ENCODE data around the gene ELFN1.

The ELFN1 gene

DNA sequence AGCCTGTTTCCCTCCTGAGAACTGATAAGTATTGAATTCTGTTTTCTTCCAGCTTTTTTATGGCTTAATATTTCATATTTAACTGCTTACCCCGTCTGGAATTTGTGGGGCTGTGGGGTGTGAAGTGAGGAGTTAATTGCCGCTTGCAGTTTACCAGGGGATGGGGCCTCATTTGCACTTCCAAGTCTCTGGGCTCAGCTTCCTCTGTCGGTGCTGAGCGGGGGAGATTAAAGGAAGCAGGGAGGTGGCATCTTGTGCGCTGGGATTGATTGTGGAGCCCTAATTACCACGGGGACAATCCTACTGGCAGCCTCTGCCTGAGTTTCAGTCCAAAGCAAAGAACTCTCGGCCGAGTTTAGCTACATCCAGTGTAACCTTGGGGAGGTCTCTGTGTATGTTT is 33.4 kb downstream of the ELFN1 start:
- ChIA-PET POLR2A (ENCODE audit: low non-redundant PET) (no interaction called here), CTCF (no interaction called here)
- H3K27ac ChIP-seq, result no peak overlapping the region
- DNase-seq (ENCODE audit: low spot score), result no peak
- TF ChIP-seq, protein P1, sequence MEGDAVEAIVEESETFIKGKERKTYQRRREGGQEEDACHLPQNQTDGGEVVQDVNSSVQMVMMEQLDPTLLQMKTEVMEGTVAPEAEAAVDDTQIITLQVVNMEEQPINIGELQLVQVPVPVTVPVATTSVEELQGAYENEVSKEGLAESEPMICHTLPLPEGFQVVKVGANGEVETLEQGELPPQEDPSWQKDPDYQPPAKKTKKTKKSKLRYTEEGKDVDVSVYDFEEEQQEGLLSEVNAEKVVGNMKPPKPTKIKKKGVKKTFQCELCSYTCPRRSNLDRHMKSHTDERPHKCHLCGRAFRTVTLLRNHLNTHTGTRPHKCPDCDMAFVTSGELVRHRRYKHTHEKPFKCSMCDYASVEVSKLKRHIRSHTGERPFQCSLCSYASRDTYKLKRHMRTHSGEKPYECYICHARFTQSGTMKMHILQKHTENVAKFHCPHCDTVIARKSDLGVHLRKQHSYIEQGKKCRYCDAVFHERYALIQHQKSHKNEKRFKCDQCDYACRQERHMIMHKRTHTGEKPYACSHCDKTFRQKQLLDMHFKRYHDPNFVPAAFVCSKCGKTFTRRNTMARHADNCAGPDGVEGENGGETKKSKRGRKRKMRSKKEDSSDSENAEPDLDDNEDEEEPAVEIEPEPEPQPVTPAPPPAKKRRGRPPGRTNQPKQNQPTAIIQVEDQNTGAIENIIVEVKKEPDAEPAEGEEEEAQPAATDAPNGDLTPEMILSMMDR (conservative IDR thresholded peaks at IDR 0.05; ENCODE audit: low read depth), result no peak

DNA sequence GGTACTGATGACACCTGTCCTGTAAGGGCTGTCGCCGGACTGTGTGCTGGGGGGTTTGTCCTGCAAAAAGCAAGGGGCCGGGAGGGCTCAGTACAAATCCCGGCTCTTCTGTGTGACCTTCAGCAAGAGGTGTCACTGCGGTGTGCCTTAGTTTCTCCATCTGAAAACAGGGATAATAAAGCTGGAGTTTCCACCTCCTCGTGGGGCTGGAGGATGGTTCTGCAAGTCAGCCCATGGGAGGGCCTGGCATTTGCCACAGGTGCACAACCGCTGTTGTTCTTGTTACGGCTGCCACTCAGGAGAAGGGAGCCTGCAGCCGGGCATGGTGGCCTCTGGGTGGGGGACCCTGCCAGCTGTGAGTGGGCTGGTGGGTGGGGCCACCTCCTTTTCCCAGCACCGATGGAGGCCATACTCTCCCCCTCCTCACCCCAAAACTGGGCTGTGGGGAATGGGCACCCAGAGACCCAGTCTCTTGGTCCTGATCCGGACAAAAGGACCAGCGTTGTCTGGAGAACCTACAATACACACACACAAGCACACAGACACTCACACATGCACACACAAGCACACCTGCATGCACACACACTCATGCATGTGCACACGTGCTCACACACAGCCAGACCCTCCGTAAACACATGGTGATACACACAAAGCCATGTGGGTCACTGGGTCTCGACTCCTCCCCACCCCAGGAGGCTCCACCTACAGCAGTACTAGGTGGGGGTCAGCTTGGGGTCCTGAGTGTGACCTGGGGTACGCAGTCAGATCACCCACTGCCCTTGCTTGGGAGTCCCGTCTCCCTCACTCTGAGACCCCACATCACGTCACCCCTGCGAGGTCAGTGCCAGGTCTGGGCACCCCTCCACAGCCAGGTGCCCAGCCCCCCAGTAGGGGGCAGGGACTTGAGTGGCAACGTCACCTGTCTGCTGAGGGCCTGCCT is 34.1 kb downstream of the ELFN1 start:
- TF ChIP-seq, protein P1 (conservative IDR thresholded peaks at IDR 0.05; ENCODE audit: low read depth), result no peak
- H3K27ac ChIP-seq, result no peak overlapping the region
- POLR2A ChIA-PET (ENCODE audit: low non-redundant PET), result no interaction called here
- DNase-seq (ENCODE audit: low spot score), result no peak
- CTCF ChIA-PET, result no interaction called here

DNA sequence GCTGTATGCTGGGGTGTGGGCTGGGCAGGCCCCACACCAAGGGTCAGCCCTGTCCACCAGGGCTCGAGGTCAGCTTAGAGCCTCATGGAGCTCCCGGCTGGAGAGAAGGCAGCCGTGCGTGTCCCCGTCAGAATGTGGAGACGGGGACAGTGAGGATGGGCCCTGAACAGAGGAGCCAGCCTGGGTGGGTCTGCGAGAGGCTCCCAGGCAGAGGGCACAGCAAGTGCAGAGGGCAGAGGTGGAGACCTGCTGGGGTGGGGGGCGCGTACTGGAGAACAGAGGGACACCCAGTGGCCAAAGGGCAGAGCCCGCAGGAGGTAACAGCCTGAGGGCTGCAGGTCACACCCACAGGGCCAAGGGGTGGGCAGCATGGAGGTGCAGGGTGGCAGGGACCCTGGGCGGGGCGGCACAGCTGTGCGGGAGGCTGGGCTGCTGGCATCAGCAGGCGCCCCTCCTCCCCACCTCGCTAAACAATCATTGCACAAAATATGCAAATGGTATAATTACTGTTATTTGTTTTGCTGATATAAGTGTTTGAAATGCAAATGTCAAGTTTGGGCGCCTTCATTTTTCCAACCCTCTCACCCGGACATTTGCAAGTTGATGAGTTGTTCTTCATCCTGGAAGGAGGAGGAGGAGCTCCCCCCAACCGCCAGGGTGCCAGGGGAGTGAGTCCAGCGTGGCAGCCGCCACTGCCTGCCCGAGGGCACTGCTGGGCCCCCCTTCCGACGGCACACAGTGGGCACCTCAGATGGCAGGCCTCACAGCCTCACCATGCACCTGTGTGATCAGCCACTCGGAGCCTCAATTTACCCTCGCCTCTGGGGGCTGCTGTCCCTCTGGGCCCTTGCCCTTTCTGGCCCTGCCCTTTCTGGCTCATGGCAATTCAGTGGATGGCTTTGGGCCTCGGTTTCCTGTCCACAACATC is 35.0 kb downstream of the ELFN1 start:
- CTCF ChIA-PET, result interaction anchor here (0.7 kb wide), 1 partner anchor 505 kb away, joined by 3 read pairs; no protein-coding TSS in a partner anchor
- no peak for DNase-seq (ENCODE audit: low spot score)

DNA sequence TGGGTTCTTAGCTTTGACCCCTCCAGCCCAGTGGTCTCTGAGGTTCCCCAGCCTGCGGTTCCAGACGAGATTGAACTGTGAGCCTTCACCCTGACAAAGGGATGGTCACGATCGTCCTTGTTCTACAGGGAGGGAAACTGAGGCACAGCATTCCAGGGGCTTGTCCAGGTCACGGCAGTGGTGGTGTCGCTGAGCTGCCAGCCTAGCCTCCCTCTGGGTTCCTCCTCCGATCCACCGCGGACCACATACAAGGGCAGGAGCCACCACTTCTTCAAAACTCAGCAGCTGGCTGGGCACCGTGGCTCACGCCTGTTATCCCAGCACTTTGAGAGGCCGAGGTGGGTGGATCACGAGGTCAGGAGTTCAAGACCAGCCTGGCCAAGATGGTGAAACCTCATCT is 35.8 kb downstream of the ELFN1 start:
- TF ChIP-seq, protein P1 (conservative IDR thresholded peaks at IDR 0.05; ENCODE audit: low read depth), result no peak
- no peak overlapping the region for H3K27ac ChIP-seq
- ChIA-PET CTCF (no interaction called here), POLR2A (ENCODE audit: low non-redundant PET) (no interaction called here)
- DNase-seq (ENCODE audit: low spot score), result no peak

More for the DNA sequence above, 35.0 kb downstream of the ELFN1 start:
- TF ChIP-seq, protein P1 (conservative IDR thresholded peaks at IDR 0.05; ENCODE audit: low read depth), result no peak
- POLR2A ChIA-PET (ENCODE audit: low non-redundant PET), result no interaction called here
- no peak overlapping the region for H3K27ac ChIP-seq

DNA sequence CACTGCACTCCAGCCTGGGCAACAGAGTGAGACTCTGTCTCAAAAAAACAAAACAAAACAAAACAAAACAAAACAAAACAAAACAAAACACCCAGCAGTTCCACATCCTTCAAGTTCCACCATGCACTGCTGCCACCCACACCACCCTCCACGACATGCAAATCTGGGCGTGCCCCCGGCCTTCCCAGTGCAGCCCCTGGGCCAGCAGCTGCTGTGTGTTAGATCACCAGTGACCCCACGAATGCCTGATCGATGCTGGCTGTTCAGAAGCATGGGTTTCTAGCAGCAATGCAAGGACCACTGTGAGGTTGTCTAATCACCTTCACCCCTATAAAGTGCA is 36.3 kb downstream of the ELFN1 start:
- TF ChIP-seq, protein P1 (conservative IDR thresholded peaks at IDR 0.05; ENCODE audit: low read depth), result no peak
- H3K27ac ChIP-seq, result no peak overlapping the region
- POLR2A ChIA-PET (ENCODE audit: low non-redundant PET), result no interaction called here
- no peak for DNase-seq (ENCODE audit: low spot score)
- CTCF ChIA-PET, result no interaction called here

Data from RWPE1 (cell line).